ENCODE results near the gene RPS23.

Gene RPS23

GRCh38 chr5:82277987-82278710, at the start of gene RPS23:
TSS of gene RPS23 (minus strand) at chr5:82278354. CDS start at chr5:82278323, 31 bp downstream.
- DNase-seq (ENCODE audit: low read depth, low spot score), result peak; percentile 66

DNA sequence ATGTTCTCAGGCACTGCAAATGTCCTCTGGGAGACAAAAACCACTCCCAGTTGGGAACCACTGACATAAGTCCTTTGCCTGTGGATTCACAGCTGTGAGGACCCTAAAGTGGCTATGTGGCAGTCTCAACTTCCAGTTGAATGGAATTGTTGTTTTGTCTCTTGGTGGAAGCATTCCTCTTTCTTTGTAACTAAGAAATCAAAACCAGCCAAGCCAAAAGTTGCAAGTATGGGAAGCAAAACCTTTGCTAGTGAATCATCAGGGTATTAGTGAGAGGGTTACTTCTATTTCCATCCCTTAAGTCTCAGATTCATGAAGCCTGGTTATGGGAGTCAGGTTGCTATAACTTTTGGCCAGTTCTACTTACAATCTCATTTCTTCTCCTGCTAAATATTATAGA, 49.8 kb upstream of the RPS23 start:
- DNase-seq (ENCODE audit: low read depth, low spot score), result no peak

GRCh38 chr5:82325996-82326395, 47.8 kb upstream of the RPS23 start:
- no peak for DNase-seq (ENCODE audit: low read depth, low spot score)

- no peak for DNase-seq (ENCODE audit: low read depth, low spot score)
These were observed 47.0 kb upstream of the RPS23 start for GRCh38 chr5:82325155-82325554.

DNA sequence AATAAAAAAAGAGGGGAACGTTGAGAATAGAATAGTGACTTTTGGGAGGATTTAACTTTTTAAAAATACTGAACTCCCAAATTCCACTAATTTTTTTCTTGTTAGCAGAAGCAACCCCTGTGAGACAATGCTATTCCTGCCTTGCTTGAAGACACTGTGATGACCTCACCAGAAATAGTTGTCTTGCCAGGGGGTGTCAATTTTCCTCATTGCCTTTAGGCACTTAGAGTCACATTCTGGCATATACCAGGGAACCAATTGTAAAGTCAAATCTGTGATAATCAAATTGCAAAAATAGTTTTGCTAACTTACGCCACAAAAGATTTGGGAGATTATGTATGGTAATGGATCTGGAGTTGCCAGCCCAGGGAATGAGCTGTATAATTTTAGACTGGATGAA, 42.8 kb upstream of the RPS23 start:
- no peak for DNase-seq (ENCODE audit: low read depth, low spot score)

DNA sequence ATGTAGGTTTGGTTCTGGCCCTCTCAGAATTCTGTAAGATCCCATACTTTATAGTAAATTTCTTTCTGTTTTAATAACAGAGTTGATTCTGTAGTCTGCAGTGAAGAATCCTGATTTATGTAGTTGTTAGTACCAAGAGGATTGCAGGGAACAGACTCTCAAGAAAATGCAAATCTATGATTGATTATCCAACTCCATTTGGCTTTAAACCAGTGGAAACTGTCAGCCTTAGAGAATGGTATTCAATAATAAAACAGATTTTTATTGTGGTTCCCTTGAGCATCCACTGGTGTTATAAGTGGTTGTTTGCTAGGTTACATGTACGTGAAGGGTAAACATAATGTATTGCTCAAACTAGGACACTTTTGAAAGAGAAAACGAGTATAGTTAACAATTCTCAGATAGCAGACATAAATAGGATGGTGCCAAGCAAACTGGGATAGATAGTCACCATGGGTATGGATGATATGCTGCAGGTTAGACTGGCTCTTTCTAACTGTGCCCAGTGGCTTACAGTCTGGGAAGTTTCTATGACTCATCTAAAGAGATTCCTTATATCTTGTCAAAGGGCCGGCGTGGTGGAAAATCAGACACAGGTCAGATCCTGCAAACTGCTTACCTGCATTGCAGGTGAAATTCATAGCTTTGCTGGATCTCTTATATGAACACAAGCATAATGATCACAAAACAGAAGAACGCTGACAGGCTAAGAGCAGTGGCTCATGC, 41.7 kb upstream of the RPS23 start:
- no peak for DNase-seq (ENCODE audit: low read depth, low spot score)

GRCh38 chr5:82319192-82319591, 41.0 kb upstream of the RPS23 start:
- no peak for DNase-seq (ENCODE audit: low read depth, low spot score)

GRCh38 chr5:82314964-82315758, 37.0 kb upstream of the RPS23 start:
- no peak for DNase-seq (ENCODE audit: low read depth, low spot score)

DNA sequence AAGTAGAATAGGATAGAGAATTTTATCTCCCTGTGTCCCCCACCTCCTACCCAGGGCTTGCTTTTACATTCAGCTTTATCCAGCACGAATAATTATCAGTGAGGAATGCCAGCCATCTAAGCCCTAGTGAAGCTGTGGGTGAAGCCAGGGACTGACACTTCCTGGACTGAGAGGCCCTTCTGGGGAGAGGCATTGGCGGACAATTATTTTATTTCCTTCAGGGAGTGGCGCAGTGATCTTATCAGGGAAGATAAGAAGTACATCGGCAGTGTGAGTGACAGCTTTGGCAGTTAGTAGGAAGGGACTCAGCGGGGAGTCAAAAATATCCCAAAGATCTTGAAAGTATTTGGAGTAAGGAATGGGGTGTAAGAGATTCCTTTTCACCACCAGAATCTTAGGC, 34.9 kb upstream of the RPS23 start:
- DNase-seq (ENCODE audit: low read depth, low spot score), result no peak

DNA sequence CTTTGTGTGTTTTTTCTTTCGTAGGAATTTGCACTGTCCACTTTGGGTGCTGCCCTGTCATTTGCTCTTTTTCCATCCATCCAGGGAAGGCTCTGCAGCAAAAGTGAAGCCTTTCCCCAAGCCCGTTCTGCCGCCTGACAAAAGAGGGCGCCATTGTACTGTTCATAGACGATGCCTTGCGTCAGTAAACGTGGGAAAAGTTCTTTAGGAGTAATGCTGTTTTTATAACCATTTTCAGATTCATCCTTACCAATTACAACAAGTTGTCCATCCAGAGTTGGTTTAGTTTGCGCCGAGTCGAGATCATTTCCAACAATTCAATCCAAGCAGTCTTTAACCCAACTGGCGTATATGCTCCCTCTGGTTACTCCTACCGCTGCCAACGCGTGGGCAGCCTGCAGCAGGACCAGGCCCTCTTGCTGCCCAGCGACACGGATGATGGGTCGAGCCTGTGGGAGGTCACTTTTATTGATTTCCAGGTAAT, 34.3 kb upstream of the RPS23 start:
- no peak for DNase-seq (ENCODE audit: low read depth, low spot score)

- DNase-seq (ENCODE audit: low read depth, low spot score), result no peak
These were observed 31.0 kb upstream of the RPS23 start for GRCh38 chr5:82309091-82309531.

GRCh38 chr5:82308416-82308815, 30.3 kb upstream of the RPS23 start:
- DNase-seq (ENCODE audit: low read depth, low spot score), result no peak

GRCh38 chr5:82307451-82307850, 29.3 kb upstream of the RPS23 start:
- DNase-seq (ENCODE audit: low read depth, low spot score), result no peak

GRCh38 chr5:82306151-82306550, 28.0 kb upstream of the RPS23 start:
- DNase-seq (ENCODE audit: low read depth, low spot score), result no peak

DNA sequence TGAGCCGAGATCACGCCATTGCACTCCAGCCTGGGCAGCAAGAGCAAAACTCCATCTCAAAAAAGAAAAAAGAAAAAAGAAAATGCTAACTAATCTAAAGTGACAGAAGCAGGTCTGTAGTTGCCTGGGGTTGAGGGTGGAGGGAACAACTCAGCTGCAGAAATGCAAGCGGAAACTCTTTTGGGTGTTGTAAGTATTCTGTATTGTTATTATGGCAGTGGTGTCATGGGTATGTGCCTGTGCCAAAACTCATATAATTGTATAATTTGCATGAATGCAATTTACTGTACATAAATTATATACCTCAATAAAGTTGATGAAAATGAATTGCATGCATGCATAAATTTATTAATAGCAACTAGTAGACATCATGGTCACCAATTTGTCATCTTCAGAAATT, 23.0 kb upstream of the RPS23 start:
- no peak for DNase-seq (ENCODE audit: low read depth, low spot score)

- DNase-seq (ENCODE audit: low read depth, low spot score), result no peak
These were observed 20.5 kb upstream of the RPS23 start for GRCh38 chr5:82298668-82299067.

DNA sequence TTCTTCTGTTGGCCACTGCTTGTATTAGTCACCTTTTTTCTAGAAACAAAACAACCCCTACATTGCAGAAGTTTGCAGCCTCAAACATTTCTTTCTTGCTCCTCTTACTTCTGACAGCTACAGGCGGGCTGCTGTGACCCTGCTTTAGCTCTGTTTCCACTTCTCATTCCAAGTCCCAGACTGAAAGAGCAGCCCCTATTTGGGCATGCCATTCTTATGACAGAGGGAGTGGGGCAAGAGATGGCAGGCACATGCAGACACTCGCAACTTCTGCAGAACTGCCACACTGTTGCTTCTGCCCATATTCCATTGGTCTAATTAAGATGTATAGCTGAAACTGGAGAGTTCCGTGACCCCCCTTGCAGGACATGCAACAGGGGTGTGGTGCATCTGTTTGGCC, 19.6 kb upstream of the RPS23 start:
- DNase-seq (ENCODE audit: low read depth, low spot score), result no peak

- DNase-seq (ENCODE audit: low read depth, low spot score), result no peak
These were observed 18.8 kb upstream of the RPS23 start for GRCh38 chr5:82296929-82297328.

- DNase-seq (ENCODE audit: low read depth, low spot score), result no peak
These were observed 17.9 kb upstream of the RPS23 start for GRCh38 chr5:82295959-82296531.

GRCh38 chr5:82295144-82295543, 17.0 kb upstream of the RPS23 start:
- DNase-seq (ENCODE audit: low read depth, low spot score), result no peak

- DNase-seq (ENCODE audit: low read depth, low spot score), result no peak
These were observed 13.3 kb upstream of the RPS23 start for GRCh38 chr5:82291420-82291819.

- no peak for DNase-seq (ENCODE audit: low read depth, low spot score)
These were observed 12.8 kb upstream of the RPS23 start for GRCh38 chr5:82290908-82291307.

Data from activated naive CD8-positive, alpha-beta T cell treated with anti-CD3 and anti-CD28 coated beads, Interleukin-2, amount 50 U/mL, for 16 hours (primary cell).